Stimulated activated CD4-positive, alpha-beta T cell treated with anti-CD3 and anti-CD28 coated beads, Interleukin-15, amount 100 ng/mL, for 24 hours (primary cell): Measurements from ENCODE around the gene WDR90.
"Not testable (repeated sequence)": the region's sequence is repeated elsewhere in the genome, so short reads cannot be mapped to it uniquely, and the experiment has no call there.

Source experiments
- DNase-seq: peaks from one replicate; pipeline ENCODE4 v3.0.0-alpha.2; 2020

Gene WDR90

GRCh38 chr16:677316-678190 lies 28.4 kb downstream of the WDR90 start:
- no peak for DNase-seq

- DNase-seq, result no peak
These were observed 29.2 kb downstream of the WDR90 start for GRCh38 chr16:678209-678857.

GRCh38 chr16:678858-679813 lies 30.0 kb downstream of the WDR90 start:
- DNase-seq, result peak; percentile 70

- peak; percentile 94 for DNase-seq
These were observed 30.9 kb downstream of the WDR90 start, which contains the start of gene STUB1 for GRCh38 chr16:679814-680624. Gene STUB1, plus strand, starts transcription at chr16:680410. Its CDS starts 116 bp downstream, at chr16:680526.

GRCh38 chr16:680625-680945 lies 31.4 kb downstream of the WDR90 start:
- DNase-seq, result no peak

- DNase-seq, result peak; percentile 38
These were observed 32.0 kb downstream of the WDR90 start for GRCh38 chr16:680967-681745.

- no peak for DNase-seq
These were observed 32.7 kb downstream of the WDR90 start for GRCh38 chr16:681746-682427.

- no peak for DNase-seq
These were observed 33.6 kb downstream of the WDR90 start for GRCh38 chr16:682493-683395.

- DNase-seq, result peak; percentile 45
These were observed 34.4 kb downstream of the WDR90 start for GRCh38 chr16:683396-684070.

GRCh38 chr16:684071-684794 lies 35.1 kb downstream of the WDR90 start, which contains the start of gene JMJD8:
Gene JMJD8, minus strand, starts transcription at chr16:684334. Its CDS starts 15 bp downstream, at chr16:684319.
- peak; percentile 99 for DNase-seq

GRCh38 chr16:684961-685696 lies 36.0 kb downstream of the WDR90 start:
- no peak for DNase-seq

- no peak for DNase-seq
These were observed 36.8 kb downstream of the WDR90 start for GRCh38 chr16:685967-686366.

- DNase-seq, result no peak
These were observed 37.5 kb downstream of the WDR90 start for GRCh38 chr16:686459-687260.

- no peak for DNase-seq
These were observed 38.3 kb downstream of the WDR90 start for GRCh38 chr16:687499-687898.

GRCh38 chr16:689175-689897 lies 40.2 kb downstream of the WDR90 start:
- no peak for DNase-seq

GRCh38 chr16:691242-691641 lies 42.1 kb downstream of the WDR90 start:
- not testable (repeated sequence) for DNase-seq
